ENCODE results near the gene SLC16A5.
A peak's percentile ranks its signal among the peaks of the same experiment; 100 is the strongest.
"Not testable (repeated sequence)": the region's sequence is repeated elsewhere in the genome, so short reads cannot be mapped to it uniquely, and the experiment has no call there.

SLC16A5 gene

GRCh38 chr17:75118307-75118706 lies 30.6 kb downstream of the SLC16A5 start:
- no peak for DNase-seq

DNA sequence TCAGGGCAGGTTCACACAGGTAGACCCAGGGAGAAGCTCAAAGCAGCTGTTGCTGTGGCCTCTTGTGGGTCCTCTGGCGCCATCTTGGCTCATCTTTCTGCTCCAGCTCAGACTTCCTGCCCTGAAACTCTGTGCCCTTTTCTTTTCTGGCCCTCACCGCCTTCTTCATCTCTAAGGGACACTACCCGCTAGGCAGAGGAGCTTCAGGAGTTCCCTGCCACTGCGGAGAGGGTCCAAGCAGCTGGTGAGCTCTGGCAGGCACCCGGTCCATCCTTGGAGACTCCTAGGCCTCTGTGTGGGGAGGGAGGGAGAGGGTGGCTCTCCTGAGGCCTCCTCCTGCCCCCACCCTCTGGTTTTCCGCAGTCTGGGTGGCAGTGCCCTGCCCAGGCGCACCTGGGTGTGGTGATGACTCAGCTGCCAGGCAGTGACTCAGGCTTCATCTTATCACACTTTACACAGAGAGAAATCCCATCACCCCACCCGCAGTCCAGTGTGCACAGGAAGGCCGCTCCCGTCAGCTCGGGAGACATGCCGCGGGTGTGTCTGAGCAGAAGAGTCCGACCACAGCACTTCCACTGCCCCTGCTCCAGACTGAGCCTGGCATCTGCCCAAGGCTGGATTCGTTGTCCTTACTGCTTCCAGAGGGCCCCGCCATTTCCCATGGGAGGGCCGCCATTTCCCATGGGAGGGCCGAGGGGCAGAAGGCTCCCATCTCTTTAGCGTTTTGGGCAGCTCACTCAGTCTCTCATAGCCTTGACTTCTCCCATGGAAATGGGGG lies 36.5 kb downstream of the SLC16A5 start:
- H3K27me3 ChIP-seq = no peaks in the 10 kb centered on the region
- H3K4me1 ChIP-seq = peaks cover 14% of the 10 kb centered on the region
- peak; percentile 89 for DNase-seq
- TF ChIP-seq, protein P1, sequence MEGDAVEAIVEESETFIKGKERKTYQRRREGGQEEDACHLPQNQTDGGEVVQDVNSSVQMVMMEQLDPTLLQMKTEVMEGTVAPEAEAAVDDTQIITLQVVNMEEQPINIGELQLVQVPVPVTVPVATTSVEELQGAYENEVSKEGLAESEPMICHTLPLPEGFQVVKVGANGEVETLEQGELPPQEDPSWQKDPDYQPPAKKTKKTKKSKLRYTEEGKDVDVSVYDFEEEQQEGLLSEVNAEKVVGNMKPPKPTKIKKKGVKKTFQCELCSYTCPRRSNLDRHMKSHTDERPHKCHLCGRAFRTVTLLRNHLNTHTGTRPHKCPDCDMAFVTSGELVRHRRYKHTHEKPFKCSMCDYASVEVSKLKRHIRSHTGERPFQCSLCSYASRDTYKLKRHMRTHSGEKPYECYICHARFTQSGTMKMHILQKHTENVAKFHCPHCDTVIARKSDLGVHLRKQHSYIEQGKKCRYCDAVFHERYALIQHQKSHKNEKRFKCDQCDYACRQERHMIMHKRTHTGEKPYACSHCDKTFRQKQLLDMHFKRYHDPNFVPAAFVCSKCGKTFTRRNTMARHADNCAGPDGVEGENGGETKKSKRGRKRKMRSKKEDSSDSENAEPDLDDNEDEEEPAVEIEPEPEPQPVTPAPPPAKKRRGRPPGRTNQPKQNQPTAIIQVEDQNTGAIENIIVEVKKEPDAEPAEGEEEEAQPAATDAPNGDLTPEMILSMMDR (IDR thresholded peaks at IDR 0.05; ENCODE audit: low read depth, low read length) = no peak
- no peaks in the 10 kb centered on the region for H3K9me3 ChIP-seq
- peaks cover 4% of the 10 kb centered on the region for H3K36me3 ChIP-seq
- peak overlapping the region; percentile 19 for H3K4me3 ChIP-seq (ENCODE audit: low read depth, low read length)

More at GRCh38 chr17:75118307-75118706, 30.6 kb downstream of the SLC16A5 start:
- TF ChIP-seq, protein P1 (IDR thresholded peaks at IDR 0.05; ENCODE audit: low read depth, low read length) = no peak
- Histone ChIP-seq H3K27me3 (no peaks in the 10 kb centered on the region), H3K4me3 (ENCODE audit: low read depth, low read length) (no peak overlapping the region), H3K4me1 (no peaks in the 10 kb centered on the region), H3K36me3 (no peaks in the 10 kb centered on the region), H3K9me3 (no peaks in the 10 kb centered on the region)

GRCh38 chr17:75124819-75125162 lies 37.0 kb downstream of the SLC16A5 start:
- peaks cover 9% of the 10 kb centered on the region for H3K36me3 ChIP-seq
- H3K4me3 ChIP-seq (ENCODE audit: low read depth, low read length) = peak overlapping the region; percentile 19
- TF ChIP-seq, protein P1 (IDR thresholded peaks at IDR 0.05; ENCODE audit: low read depth, low read length) = no peak
- H3K4me1 ChIP-seq = peaks cover 14% of the 10 kb centered on the region
- H3K27me3 ChIP-seq = no peaks in the 10 kb centered on the region
- H3K9me3 ChIP-seq = no peaks in the 10 kb centered on the region
- DNase-seq = no peak

DNA sequence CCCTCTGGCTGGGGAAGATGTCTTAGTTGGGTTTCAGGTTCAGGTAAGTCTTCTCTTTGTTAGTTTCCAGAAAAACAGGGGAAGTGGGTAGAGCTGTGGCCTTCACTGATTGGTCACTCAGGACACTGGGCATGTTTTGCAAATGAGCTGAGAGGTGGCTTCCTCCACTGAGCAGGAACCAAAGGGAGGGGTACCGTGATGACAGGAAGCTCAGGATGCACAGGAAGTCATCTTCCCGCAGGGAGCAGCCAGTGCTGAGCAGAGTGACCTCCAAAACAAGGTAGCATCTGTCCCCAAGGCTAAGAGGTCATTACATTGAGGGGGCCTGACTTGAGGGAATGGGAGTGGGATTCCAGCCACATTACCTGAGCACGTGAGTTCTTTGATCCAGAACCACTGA lies 38.2 kb downstream of the SLC16A5 start:
- DNase-seq = no peak
- Histone ChIP-seq H3K4me3 (ENCODE audit: low read depth, low read length) (no peak overlapping the region), H3K9me3 (no peaks in the 10 kb centered on the region), H3K36me3 (peaks cover 15% of the 10 kb centered on the region), H3K27me3 (no peaks in the 10 kb centered on the region), H3K4me1 (peaks cover 14% of the 10 kb centered on the region)
- TF ChIP-seq, protein P1 (IDR thresholded peaks at IDR 0.05; ENCODE audit: low read depth, low read length) = no peak

GRCh38 chr17:75126954-75127353 lies 39.2 kb downstream of the SLC16A5 start:
- H3K36me3 ChIP-seq = peaks cover 15% of the 10 kb centered on the region
- no peaks in the 10 kb centered on the region for H3K27me3 ChIP-seq
- DNase-seq = no peak
- H3K4me1 ChIP-seq = peaks cover 14% of the 10 kb centered on the region
- no peaks in the 10 kb centered on the region for H3K9me3 ChIP-seq
- no peak overlapping the region for H3K4me3 ChIP-seq (ENCODE audit: low read depth, low read length)
- TF ChIP-seq, protein P1 (IDR thresholded peaks at IDR 0.05; ENCODE audit: low read depth, low read length) = no peak

GRCh38 chr17:75127936-75128335 lies 40.2 kb downstream of the SLC16A5 start:
- DNase-seq; H3K9me3 ChIP-seq; H3K4me3 ChIP-seq (ENCODE audit: low read depth, low read length); H3K27me3 ChIP-seq: not testable (repeated sequence)
- Histone ChIP-seq H3K36me3 (peaks cover 17% of the 10 kb centered on the region), H3K4me1 (peaks cover 14% of the 10 kb centered on the region)
